Lung (tissue), 12 donors: ENCODE data around the gene NEB. TPM values are rescaled to one million over a fixed set of nuclear protein-coding genes. Genes with fewer than 3 reads are reported as not detected.

Experiments
- ATAC-seq: fragments of 200-7000 bp; cut with Tn5 transposase; one replicate; pipeline ENCODE4 v1.9.1; 2020; ENCODE audit warnings: moderate number of reproducible peaks; ENCODE audit not compliant: insufficient read depth, low FRiP score
- DNase-seq, 3 donors: peaks; one replicate each; pipeline ENCODE4 v3.0.0-alpha.2; 2013 to 2017
- H3K27ac ChIP-seq, 2 donors: one replicate each; pipeline ENCODE4 v1.5.1; 2013; ENCODE audit warnings: mild to moderate bottlenecking in 2 of 2, moderate library complexity in 2 of 2, control low read depth in 1 of 2, inconsistent platforms in 1 of 2, low read depth in 1 of 2, low read length in 1 of 2
- H3K27me3 ChIP-seq, 3 donors: one replicate each; pipeline ENCODE4 v1.5.1; 2013; ENCODE audit warnings: low read length in 2 of 3; ENCODE audit not compliant: control insufficient read depth in 3 of 3, insufficient read depth in 3 of 3
- H3K36me3 ChIP-seq, 4 donors: one replicate each; pipeline ENCODE4 v1.5.1; 2013; ENCODE audit warnings: low read length in 4 of 4, mild to moderate bottlenecking in 1 of 4, moderate library complexity in 1 of 4; ENCODE audit not compliant: control insufficient read depth in 4 of 4, insufficient read depth in 4 of 4
- H3K4me1 ChIP-seq, 5 donors: one replicate each; pipeline ENCODE4 v1.5.1; 2013; ENCODE audit warnings: low read length in 5 of 5, mild to moderate bottlenecking in 2 of 5, moderate library complexity in 1 of 5; ENCODE audit not compliant: control insufficient read depth in 5 of 5, insufficient read depth in 5 of 5
- H3K4me3 ChIP-seq: one replicate; pipeline ENCODE4 v1.5.1; 2013; ENCODE audit warnings: mild to moderate bottlenecking, control low read depth, moderate library complexity
- H3K9ac ChIP-seq, 2 donors: one replicate each; pipeline ENCODE4 v1.5.1; 2013; ENCODE audit warnings: low read length in 2 of 2, control low read depth in 1 of 2; ENCODE audit not compliant: insufficient read depth in 1 of 2
- H3K9me3 ChIP-seq, 4 donors: one replicate each; pipeline ENCODE4 v1.5.1; 2013; ENCODE audit warnings: low read length in 3 of 4, mild to moderate bottlenecking in 1 of 4, moderate library complexity in 1 of 4; ENCODE audit not compliant: control insufficient read depth in 4 of 4, insufficient read depth in 3 of 4
- WGBS, 2 donors: extraction: QIAGEN DNeasy Blood & Tissue Kit; methylation state at CpG; one replicate each; pipeline ENCODE4 v1.1.7; 2013; 5-methylcytosine and 5-hydroxymethylcytosine counted together
- polyA plus RNA-seq, 2 donors: library from polyadenylated mRNA; stranded (reverse); fragments of 200-250 nt; gene quantifications; one replicate each; pipeline ENCODE4 v1.2.1, GENCODE V29; 2013
- total RNA-seq, 2 donors: library from RNA; depleted of rRNA in 1 of 2; stranded (reverse); fragments of >200 nt in 1 of 2; gene quantifications; one replicate each; pipeline ENCODE4 v1.2.1, GENCODE V29; 2014 to 2021
- TF ChIP-seq, protein P1 (sequence below): IDR thresholded peaks from 2 replicates; pipeline ENCODE4 v1.5.1; 2012; ENCODE audit warnings: mild to moderate bottlenecking; ENCODE audit errors: control extremely low read depth, extremely low read depth
- donor health status: control.
- donor health status: control.
- donor health status: Bipolar disorder and iron deficiency.
- donor health status: healthy.
- donor health status: DM: yes; HTN: yes; CAD: no.

NEB gene
- total and polyA plus RNA-seq, 4 donors = 0.52 to 2.1 (median 1.0) TPM

DNA sequence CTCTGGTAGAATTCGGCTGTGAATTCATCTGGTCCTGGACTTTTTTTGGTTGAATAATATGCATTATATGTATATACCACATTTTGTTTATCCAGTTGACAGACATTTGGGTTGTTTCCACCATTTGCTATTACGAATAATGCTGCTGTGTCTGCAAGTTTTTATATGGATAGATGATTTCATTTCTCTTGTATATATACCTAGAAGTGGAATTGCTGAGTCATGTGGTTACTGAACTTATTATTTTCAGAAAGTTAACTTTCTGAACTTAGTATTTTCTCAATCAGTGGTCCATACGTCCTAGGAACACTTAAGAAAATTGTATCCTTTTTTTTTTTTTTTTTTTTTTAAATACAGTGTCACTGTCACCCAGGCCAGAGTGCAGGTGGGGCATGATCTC lies 261.3 kb downstream of the NEB start:
- H3K4me3 ChIP-seq = no peak overlapping the region
- no peaks in the 10 kb centered on the region for H3K27me3 ChIP-seq
- H3K36me3 ChIP-seq = peaks cover 5 to 48% (median 34%) of the 10 kb centered on the region in 4 donors
- TF ChIP-seq, protein P1, sequence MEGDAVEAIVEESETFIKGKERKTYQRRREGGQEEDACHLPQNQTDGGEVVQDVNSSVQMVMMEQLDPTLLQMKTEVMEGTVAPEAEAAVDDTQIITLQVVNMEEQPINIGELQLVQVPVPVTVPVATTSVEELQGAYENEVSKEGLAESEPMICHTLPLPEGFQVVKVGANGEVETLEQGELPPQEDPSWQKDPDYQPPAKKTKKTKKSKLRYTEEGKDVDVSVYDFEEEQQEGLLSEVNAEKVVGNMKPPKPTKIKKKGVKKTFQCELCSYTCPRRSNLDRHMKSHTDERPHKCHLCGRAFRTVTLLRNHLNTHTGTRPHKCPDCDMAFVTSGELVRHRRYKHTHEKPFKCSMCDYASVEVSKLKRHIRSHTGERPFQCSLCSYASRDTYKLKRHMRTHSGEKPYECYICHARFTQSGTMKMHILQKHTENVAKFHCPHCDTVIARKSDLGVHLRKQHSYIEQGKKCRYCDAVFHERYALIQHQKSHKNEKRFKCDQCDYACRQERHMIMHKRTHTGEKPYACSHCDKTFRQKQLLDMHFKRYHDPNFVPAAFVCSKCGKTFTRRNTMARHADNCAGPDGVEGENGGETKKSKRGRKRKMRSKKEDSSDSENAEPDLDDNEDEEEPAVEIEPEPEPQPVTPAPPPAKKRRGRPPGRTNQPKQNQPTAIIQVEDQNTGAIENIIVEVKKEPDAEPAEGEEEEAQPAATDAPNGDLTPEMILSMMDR = no peak
- H3K9me3 ChIP-seq = no peaks in the 10 kb centered on the region
- H3K9ac ChIP-seq = no peak overlapping the region
- no peak overlapping the region for H3K27ac ChIP-seq
- 69 to 89% methylated on average over 3 of the region's 3 CpGs for WGBS, 2 donors
- ATAC-seq = no peak
- no peaks in the 10 kb centered on the region for H3K4me1 ChIP-seq
- DNase-seq = peak in 1 of 3 donors; percentile 12

DNA sequence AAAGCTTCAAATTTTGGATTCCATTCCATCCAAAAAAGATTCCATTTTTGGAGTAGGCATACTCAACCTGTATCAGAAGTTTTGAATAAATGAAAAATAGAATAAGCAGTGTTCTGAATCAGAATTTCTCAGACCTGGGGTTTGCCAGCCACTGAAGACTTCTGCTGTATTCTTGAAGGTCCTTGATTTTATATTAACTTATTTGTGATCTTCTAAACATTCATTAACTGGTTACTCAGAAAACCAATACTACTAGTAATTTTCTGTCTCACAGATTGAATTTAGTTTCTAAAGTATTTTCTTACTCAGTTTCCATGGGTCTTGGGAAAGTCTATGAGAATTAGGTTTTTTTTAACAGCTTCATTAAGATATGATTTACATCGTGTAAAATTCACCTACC lies 263.7 kb downstream of the NEB start:
- Histone ChIP-seq H3K4me3 (no peak overlapping the region), H3K27me3 (no peaks in the 10 kb centered on the region), H3K36me3 (peaks cover 7 to 50% (median 35%) of the 10 kb centered on the region in 4 donors), H3K9ac (no peak overlapping the region), H3K4me1 (no peaks in the 10 kb centered on the region), H3K27ac (no peak overlapping the region), H3K9me3 (no peaks in the 10 kb centered on the region)
- TF ChIP-seq, protein P1 = no peak
- 100% methylated on average over 1 of the region's 1 CpG for WGBS, 2 donors
- ATAC-seq (no peak), DNase-seq (no peak)

DNA sequence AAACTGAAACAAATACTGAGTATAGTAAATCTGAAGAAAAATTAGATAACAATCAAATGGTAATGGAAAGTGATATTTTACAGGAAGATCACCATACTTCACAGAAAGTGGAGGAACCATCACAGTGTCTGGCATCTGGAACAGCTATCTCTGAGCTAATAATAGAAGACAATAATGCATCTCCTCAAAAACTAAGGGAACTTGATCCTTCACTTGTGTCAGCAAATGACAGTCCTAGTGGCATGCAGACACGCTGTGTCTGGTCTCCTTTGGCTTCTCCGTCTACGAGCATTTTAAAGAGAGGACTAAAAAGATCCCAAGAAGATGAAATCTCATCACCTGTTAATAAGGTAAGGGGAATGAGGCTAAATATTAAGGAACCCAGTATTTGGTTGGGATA lies 268.5 kb downstream of the NEB start:
- Histone ChIP-seq H3K9me3 (no peaks in the 10 kb centered on the region), H3K4me1 (no peaks in the 10 kb centered on the region), H3K9ac (no peak overlapping the region), H3K4me3 (no peak overlapping the region), H3K27me3 (no peaks in the 10 kb centered on the region), H3K27ac (no peak overlapping the region), H3K36me3 (peaks cover 9 to 59% (median 45%) of the 10 kb centered on the region in 4 donors)
- TF ChIP-seq, protein P1 = no peak
- WGBS, 2 donors = 96 to 99% methylated on average over 3 of the region's 3 CpGs
- ATAC-seq (no peak), DNase-seq (no peak)

DNA sequence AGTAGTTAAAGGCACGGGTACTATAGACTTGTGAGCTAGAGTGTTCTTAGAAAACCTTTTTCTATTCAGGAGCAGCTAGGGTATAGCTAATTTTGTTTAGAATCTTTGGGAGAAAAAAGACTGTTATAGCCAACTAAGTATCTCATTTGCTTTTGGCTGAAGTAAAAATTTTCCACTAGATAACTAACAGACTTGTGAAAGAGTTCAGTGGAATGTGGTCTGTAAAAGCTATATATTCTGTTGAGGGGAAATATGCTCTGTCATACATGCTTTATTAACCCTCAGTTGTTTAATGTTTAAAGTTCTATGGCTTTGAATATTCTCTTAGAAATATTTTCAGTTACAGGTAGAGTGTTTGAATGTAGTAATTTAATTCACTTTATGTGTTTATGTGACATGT lies 274.9 kb downstream of the NEB start:
- no peaks in the 10 kb centered on the region for H3K27me3 ChIP-seq
- no peak overlapping the region for H3K27ac ChIP-seq
- peaks cover 9 to 50% (median 26%) of the 10 kb centered on the region in 4 donors for H3K36me3 ChIP-seq
- peak in 2 of 3 donors; percentile 41 to 62 for DNase-seq
- no peaks in the 10 kb centered on the region for H3K4me1 ChIP-seq
- ATAC-seq = no peak
- no peak overlapping the region for H3K4me3 ChIP-seq
- WGBS, 2 donors = 85% methylated on average over 1 of the region's 1 CpG
- TF ChIP-seq, protein P1 = no peak
- no peak overlapping the region for H3K9ac ChIP-seq
- no peaks in the 10 kb centered on the region for H3K9me3 ChIP-seq
